ENCODE data around the gene HOXA6.

Gene HOXA6

GRCh38 chr7:27117887-27118491 lies 29.6 kb downstream of the HOXA6 start:
- FAIRE-seq: no peak

DNA sequence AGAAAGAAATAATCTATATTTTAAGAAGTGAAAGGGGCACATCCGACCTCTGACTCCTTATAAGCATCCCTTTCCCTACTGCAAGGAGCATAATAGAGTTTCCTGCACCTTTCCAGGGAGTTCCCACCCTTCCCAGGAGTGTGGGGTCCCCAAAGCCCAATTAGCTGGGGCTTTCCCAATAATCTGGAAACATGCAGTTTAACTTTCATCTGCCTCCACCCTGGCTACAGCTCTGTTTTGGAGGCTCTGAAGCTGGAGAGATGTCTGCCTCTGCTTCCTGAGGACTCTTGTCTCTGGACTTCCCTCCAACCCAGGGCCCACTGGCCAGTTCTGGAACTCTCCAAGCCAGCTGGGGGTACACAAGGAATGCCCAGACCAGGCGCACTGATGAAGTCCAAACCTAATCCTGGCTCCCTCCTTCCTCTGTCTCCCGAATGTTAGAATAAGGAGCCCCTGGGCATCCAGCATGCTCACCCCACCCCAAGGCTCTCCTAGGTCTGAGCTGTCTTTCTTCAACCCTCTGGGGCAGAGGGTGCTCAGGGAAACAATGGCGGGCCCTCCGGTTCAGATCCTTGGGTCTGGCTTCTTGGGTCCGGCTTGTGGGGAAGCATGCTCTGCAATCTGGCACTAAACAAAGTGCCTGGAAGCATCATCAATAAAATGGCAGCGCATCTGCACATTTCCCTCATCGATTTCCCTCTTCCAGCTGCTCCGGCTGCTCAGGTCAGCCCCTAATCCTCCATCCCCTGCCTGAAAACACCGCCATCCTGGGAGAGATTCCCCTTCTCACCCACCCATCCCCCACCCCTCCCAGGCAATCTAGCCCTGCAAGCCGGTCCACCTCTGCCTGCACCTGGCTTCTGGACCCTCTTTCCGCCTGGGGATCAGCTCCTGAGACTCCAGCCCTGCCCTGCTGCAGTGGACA lies 30.4 kb downstream of the HOXA6 start:
- FAIRE-seq: no peak

DNA sequence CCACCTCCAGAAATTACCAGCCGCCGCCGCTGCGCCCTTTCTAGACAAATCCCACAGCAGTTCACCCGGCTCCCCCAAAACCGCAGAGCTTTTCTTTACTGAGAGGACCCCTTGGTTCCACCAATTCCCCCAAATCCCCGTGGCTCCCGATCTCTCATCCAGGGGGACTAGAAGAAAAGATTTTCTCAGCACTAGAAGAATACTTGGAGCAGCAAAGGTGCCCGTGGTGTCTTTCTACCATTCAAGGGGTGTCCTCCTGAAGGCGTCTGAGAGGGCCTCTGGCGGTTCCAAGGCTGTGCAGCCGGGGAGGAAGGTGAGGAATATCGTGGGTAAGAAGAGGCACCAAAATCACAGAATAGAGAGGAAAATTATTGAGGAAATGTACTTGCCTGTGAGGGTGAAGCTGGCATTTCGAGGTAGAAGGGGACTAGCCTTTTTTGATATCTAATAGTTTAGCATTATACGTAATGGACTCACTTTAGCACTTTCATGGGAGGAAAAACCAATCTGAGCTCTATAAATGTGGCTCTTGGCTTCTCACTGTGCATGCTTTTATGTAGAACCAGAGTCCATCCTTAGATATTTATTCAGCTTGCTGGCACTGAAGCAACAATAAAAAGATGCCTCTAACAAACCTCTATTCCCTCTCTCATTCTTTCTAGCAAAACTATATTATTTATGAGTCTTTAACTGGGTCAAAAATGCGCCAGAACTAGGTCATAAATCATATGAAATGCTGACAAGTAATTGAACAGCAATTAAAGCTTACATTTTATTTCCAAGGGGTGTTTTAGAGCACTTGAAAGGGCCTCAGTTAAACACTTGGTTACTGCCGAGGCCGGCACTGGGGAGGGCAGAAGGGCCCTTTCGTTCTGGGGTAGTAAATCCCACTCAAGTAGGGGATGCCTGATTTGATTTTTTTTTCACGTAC lies 31.3 kb downstream of the HOXA6 start:
- no peak for FAIRE-seq

DNA sequence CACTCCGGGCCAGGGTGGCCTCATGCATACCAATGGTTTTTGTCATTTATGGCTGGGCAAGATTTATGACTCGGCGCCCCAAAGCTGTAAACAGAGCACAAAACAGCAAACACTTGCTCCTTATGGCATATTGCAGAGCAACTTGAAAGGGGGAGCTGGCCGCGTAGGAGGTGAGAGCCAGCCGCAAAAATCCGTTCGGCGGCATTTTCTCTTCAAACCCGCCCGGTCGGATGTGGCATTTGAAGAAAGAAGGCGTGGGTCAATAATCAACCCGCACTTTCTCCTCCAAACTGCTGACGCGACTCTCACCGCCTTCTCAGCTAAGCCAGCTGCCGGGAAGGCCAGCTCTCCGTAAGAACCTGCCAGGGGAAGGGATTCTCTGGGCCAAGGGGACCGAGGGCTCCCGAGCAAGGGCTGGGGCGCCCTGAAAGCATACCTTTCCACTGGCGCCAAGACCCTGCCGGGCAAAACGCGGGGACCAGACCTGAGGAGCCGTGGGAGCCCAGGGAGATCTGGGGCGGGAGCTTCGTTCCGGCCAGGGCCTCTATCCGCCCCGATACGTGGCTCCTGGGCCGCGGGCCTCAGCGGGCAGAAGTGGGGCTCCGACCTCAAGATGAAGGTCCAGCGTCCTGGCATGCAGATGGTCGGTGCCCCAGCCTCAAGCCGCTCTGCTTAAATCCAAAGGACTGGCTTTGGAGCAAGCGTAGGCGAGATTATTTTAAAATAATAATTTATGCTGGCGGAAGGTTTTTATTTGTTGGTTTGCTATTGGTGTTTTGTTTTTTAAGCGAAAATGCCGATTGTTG lies 32.1 kb downstream of the HOXA6 start:
- no peak for FAIRE-seq

- no peak for FAIRE-seq
Observed at GRCh38 chr7:27114881-27115220, 32.7 kb downstream of the HOXA6 start.

DNA sequence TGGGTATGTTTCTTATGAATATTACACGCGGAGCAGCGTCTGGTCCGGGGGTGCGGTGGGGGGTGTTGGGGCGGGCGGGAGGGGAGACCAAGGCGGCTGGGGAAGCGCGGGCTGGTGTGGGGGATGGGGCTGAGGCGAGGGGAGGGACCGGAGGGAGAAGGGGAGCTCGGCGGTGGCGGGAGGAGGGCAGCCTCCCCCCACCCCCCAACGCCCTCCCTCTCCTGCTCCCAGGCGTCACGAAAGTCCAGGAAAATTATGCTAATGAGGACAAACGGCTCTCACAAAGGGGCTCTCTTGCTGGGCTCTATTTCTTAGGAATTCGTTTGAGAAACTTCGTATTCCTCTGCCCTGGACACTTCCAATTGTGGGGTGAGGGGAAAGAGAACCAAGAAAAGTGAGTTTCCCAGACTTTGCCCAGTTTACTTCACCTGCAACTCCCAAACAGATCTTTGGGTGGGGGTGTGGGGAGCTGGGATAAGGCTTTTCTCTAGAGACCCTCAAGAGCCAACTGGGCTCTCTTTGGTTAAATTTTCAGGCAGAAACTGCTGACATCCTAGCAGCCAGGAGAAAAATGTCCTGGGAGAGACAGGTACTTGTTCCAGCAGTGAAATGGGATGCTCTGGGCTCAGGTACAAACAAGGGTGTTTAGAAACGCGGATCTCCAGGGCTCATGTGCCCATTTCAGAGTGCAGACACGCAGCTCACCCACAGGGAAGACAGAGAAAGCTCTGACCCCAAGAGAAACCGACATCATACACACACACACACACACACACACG lies 33.4 kb downstream of the HOXA6 start:
- FAIRE-seq: no peak

DNA sequence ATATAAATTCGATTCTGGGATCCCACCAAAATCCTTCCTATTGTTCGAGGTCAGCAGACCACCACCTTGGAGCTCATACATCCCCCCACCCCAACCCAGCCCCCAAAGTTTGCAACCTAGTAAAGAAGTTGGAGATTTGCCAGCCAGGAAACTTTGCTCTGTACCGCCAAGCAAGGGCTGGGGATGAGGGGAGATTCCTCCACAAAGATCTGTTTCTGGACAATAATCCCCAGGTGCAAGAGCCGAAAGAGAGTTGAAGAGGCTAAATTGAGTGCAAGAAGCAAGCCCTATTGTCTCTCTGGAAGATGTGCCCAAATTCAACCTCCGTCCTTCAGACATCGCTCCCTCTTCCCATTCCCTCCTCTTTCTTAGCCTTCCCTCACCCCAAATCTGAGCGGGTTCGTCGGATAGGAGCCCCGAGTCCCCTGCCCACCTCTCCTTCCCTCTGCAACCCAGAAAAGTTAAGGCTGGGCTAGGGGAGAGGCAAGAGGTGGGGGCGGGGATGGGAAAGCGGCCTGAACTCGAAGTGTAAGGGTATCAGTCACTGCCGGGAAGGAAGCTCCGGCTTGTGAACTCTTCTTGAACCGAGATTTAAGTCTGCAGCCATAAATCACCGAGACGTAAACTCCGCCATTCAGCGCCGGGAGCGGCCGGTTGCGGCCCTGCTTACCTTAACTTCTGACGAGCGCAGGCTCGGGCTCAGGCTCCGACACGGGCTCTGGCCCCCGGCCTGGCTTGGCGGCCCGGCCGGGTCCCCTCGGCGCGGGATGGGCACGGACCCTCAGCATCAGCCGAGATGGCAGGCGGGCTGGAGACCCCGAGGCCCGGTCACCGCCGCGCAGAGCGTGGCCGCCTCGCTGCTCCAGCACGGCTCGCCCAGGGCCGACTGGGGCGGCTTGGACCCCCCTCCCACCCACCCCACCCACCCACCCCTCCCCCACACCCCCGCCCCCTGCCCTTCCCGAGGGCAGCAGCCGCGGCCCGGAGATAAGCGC lies 34.3 kb downstream of the HOXA6 start:
- FAIRE-seq: no peak

DNA sequence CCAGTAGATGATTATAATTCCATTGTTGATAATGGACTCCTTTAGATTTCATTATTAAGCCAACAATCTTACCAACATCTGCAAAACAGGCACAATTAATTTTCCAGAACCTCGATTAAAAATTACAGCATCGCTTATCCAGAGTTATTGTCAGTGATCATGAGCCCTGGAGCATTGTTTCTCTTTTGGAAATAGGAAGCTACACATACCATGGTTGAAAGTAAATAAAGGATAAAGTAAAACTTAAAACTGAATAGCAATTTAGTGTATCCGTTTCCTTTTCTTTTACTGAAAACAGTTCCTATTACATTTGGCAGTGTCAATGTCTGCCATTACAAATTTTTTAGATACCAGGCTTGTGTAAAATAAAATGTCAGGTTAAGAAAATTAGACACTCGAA lies 35.2 kb downstream of the HOXA6 start:
- FAIRE-seq: no peak

DNA sequence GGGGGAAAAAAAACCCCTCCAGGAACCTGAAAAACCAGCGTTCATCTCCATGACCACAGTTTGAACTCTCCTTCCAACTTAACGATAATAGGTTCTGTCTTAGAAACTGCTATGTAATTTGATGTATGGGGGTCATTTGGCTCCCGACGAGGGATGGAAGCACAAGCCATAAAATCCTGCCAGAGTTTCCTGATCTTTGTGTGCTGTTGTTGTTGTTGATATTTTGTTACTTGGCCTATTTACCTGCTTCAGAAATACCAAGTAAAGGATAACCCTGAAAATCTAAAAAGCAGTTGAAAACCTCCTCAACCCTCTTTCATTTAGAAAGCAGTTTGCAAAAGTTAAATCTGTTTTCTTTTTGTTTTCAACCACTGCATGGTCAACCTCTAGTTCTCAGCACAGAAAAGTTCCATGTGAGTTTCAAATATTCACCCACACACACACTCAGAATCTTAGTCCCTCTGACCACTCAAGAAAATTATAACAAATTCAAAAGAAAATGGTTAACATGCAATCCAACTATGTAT lies 35.8 kb downstream of the HOXA6 start:
- no peak for FAIRE-seq

- FAIRE-seq: no peak
Observed at GRCh38 chr7:27111042-27111750, 36.4 kb downstream of the HOXA6 start.

GRCh38 chr7:27110186-27111031 lies 37.2 kb downstream of the HOXA6 start:
- no peak for FAIRE-seq

GRCh38 chr7:27109466-27110185 lies 37.9 kb downstream of the HOXA6 start:
- FAIRE-seq: no peak

- FAIRE-seq: no peak
Observed at GRCh38 chr7:27108390-27109127, 39.0 kb downstream of the HOXA6 start.

DNA sequence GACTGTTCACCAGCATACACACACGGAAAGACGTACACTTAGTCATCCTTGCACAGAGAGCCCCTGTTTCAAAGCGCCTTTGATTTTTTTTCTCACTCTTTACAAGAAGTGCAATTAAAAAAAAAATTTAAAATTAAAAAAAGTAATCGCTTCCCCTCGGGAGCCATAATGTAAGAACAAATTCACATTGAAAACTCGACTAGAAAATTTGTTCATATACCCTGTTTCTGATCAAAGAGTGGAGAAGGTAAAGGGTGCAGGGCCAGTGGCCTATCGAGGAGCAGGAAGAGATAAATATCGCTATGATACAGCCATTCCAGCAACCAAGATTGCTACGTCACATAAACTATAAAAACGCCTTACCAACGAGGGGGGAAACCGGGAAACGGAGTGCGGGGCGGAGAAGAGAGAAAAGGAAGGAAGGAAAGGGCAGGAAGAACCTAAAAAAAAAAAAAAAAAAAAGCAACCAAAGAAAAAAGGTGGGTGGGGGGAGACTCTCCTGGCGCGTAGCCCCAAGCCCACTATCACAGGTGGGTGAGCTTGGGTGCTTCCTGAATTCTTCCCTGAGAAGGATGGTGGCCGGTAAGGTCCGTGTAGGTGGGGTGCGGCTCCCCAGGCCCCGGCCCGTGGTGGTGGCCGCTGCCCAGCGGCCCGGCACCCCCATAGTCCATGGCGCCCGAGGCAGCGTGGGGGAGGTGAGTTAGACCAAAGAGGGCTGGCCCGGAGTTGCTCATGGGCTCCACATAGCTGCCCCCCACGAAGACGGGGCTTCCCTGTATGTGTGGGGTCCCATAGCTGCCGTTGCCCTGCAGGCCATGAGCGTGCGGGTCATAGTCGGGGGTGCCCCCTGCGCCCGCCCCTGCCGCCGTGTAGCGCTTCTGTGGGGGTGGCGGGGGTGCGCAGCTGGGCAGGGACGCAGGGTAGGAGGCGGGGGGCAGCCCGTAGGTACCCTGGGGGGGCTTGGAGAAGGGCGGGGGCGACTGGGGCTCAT lies 39.9 kb downstream of the HOXA6 start:
- no peak for FAIRE-seq

- no peak for FAIRE-seq
Observed at GRCh38 chr7:27106901-27107240, 40.7 kb downstream of the HOXA6 start.

Data from islet of Langerhans (tissue), 1 donor.